ENCODE measurements around the gene SOHLH1.

- TF ChIP-seq CTCF (IDR thresholded peaks at IDR 0.05) (no peak), POLR2A (IDR thresholded peaks at IDR 0.05) (no peak), EP300 (IDR thresholded peaks at IDR 0.05) (no peak)
Measured at GRCh38 chr9:135734616-135735144, 35.4 kb upstream of the SOHLH1 start.

All from tibial nerve (tissue), 4 donors.